HL-60 (cell line): ENCODE results near the gene FCAMR.

Source experiments
- DNase-seq, 2 experiments: peaks; one replicate each; pipeline ENCODE4 v3.0.0-alpha.2; 2010 to 2020; ENCODE audit warnings: low read depth in 1 of 2, low spot score in 1 of 2
- H3K27ac ChIP-seq: fragments of 250-450 bp; sonication (Bioruptor Pico); replicated peaks from 2 replicates; pipeline ENCODE4 v1.5.1; 2020; ENCODE audit warnings: mild to moderate bottlenecking, moderate library complexity
- H3K27me3 ChIP-seq: fragments of 250-450 bp; sonication (Bioruptor Pico); 2 replicates; pipeline ENCODE4 v1.5.1; 2021; ENCODE audit warnings: mild to moderate bottlenecking, moderate library complexity; ENCODE audit not compliant: insufficient read depth, poor library complexity, severe bottlenecking
- H3K4me3 ChIP-seq: replicated peaks from 2 replicates; pipeline ENCODE4 v1.5.1; 2011; ENCODE audit warnings: mild to moderate bottlenecking, control low read depth, low read length; ENCODE audit not compliant: insufficient read depth
- CTCF ChIP-seq: IDR thresholded peaks from one replicate; pipeline ENCODE4 v1.5.1; 2011; ENCODE audit warnings: low read length, control low read depth, inconsistent platforms; ENCODE audit not compliant: insufficient read depth
- GABPA ChIP-seq: IDR thresholded peaks from 2 replicates; pipeline ENCODE4 v1.6.1; 2012; ENCODE audit warnings: low read depth
- POLR2AphosphoS5 ChIP-seq: IDR thresholded peaks from 2 replicates; pipeline ENCODE4 v1.6.1; 2012; ENCODE audit warnings: low read depth
- REST ChIP-seq: IDR thresholded peaks from 2 replicates; pipeline ENCODE4 v1.6.1; 2012; ENCODE audit warnings: low read depth; ENCODE audit not compliant: insufficient replicate concordance
- SPI1 ChIP-seq: IDR thresholded peaks from 2 replicates; pipeline ENCODE4 v1.6.1; 2012; ENCODE audit warnings: low read depth, mild to moderate bottlenecking, borderline replicate concordance

Gene FCAMR

GRCh38 chr1:206986885-206987284 lies 16.6 kb upstream of the FCAMR start:
- H3K27ac ChIP-seq = no peak overlapping the region
- DNase-seq = no peak
- no peak overlapping the region for H3K4me3 ChIP-seq
- H3K27me3 ChIP-seq = no peaks in the 10 kb centered on the region
- TF ChIP-seq REST (no peak), SPI1 (no peak), CTCF (no peak), GABPA (no peak), POLR2AphosphoS5 (no peak)

GRCh38 chr1:206986402-206986801 lies 16.1 kb upstream of the FCAMR start:
- Histone ChIP-seq H3K4me3 (no peak overlapping the region), H3K27ac (no peak overlapping the region), H3K27me3 (no peaks in the 10 kb centered on the region)
- no peak for DNase-seq
- TF ChIP-seq SPI1 (no peak), POLR2AphosphoS5 (no peak), GABPA (no peak), CTCF (no peak), REST (no peak)

GRCh38 chr1:206985162-206985749 lies 15.0 kb upstream of the FCAMR start:
- TF ChIP-seq CTCF (no peak), REST (no peak), POLR2AphosphoS5 (no peak), SPI1 (no peak), GABPA (no peak)
- no peak for DNase-seq
- Histone ChIP-seq H3K27ac (no peak overlapping the region), H3K4me3 (no peak overlapping the region), H3K27me3 (no peaks in the 10 kb centered on the region)
